GM12891 (cell line): ENCODE measurements around the gene DACH1.

Experiments
- DNase-seq: peaks from one replicate; pipeline ENCODE4 v3.0.0; 2011; ENCODE audit warnings: low spot score; ENCODE audit not compliant: insufficient read length
- FAIRE-seq: peaks from 2 replicates; lab custom pipeline; 2011; peaks lifted over from hg19 to GRCh38; lab: Jason Lieb, UNC
- PAX5 ChIP-seq: IDR thresholded peaks from 2 replicates; pipeline ENCODE4 v1.6.1; 2011; ENCODE audit warnings: low read length, moderate library complexity, mild to moderate bottlenecking; ENCODE audit not compliant: insufficient read depth, severe bottlenecking
- POLR2A ChIP-seq: IDR thresholded peaks from 2 replicates; pipeline ENCODE4 v1.6.1; 2011; ENCODE audit warnings: low read depth, low read length, control low read depth
- POLR2AphosphoS5 ChIP-seq: IDR thresholded peaks from 2 replicates; pipeline ENCODE4 v1.6.1; 2011; ENCODE audit warnings: low read depth, low read length, control low read depth
- POU2F2 ChIP-seq: IDR thresholded peaks from 2 replicates; pipeline ENCODE4 v1.6.1; 2011; ENCODE audit warnings: low read depth, mild to moderate bottlenecking, control low read depth, low read length, moderate library complexity
- SPI1 ChIP-seq: IDR thresholded peaks from 2 replicates; pipeline ENCODE4 v1.6.1; 2011; ENCODE audit warnings: low read depth, low read length, control low read depth
- TAF1 ChIP-seq: IDR thresholded peaks from 2 replicates; pipeline ENCODE4 v1.6.1; 2011; ENCODE audit warnings: low read depth, low read length, control low read depth

DACH1 gene

GRCh38 chr13:71879129-71879535 is 12.1 kb upstream of the DACH1 start:
- DNase-seq = no peak
- no peak for TF ChIP-seq PAX5
- TF ChIP-seq POLR2AphosphoS5 = no peak
- no peak for TF ChIP-seq TAF1
- no peak for TF ChIP-seq SPI1
- TF ChIP-seq POU2F2 = no peak
- no peak for TF ChIP-seq POLR2A
- peak; percentile 76 for FAIRE-seq

DNA sequence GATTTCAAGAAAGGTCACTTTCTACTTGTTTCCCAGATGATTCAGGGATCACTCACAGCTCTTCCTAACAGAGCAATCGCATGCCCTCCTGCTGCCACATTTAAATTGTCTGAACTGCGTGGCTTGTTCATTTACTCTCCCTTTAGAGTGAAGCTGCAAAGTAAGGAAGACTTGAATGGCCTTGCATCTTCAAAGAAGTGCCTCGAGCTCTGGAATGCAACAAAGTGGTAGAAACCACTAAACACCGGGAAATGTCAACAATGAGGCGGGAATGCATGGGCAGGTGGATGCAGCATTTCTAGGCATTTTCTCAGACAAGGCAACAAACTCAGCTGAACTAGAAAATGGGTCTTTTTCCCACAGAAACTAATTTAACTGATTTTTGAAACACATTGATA is 10.3 kb upstream of the DACH1 start:
- DNase-seq (no peak), FAIRE-seq (peak; percentile 5)
- no peak for TF ChIP-seq SPI1
- TF ChIP-seq PAX5 = no peak
- TF ChIP-seq TAF1 = no peak
- TF ChIP-seq POLR2AphosphoS5 = no peak
- no peak for TF ChIP-seq POU2F2
- no peak for TF ChIP-seq POLR2A

DNA sequence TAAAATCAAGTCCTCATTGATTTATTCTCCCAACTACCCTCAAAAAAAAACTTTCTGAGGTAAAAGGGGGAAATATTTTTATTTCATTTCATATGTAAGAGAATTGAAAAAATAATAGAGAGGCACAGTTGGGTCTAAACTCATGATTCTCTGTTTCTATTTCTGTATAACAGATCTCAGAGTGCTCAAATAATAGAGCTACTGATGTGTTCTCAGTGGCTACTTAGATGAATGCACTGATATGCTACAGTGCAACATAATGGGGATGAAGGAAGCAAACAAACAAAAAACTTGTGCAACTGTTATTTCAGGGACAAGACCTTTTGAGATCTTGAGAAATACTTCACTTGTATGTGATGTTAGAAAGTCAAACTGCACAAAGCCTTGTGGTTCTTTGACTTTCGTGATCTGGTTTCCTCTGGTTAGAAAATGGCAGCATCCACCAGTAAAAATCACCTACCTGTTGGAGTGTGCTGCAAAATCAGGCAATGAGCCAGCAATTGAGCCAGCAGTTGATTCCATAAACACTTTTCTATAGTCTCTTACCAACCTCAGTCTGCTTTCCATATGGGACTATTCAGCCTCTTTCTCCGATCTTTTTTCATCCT is 9.7 kb upstream of the DACH1 start:
- FAIRE-seq = peak; percentile 26
- no peak for TF ChIP-seq TAF1
- no peak for DNase-seq

DNA sequence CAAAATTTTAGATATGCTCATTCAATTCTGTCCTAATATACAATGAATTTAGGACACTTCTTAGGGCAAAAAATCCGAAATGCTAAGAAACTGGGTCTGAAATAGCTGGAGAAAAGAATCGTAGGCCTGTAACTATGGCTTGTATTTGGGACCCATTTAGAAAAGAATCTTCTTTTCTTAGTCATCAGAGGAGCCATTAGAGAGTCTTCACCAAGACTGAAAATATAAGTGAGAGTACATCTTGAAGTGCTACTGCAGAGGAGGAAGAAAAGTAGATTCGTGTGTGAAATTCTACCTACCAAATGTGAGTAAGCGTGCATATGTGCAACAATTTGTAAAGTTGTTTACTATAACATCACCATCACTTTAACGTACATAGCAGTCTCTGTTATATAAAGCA is 8.8 kb upstream of the DACH1 start:
- no peak for TF ChIP-seq TAF1
- no peak for TF ChIP-seq PAX5
- no peak for TF ChIP-seq POU2F2
- TF ChIP-seq POLR2A = no peak
- no peak for TF ChIP-seq SPI1
- TF ChIP-seq POLR2AphosphoS5 = no peak
- DNase-seq = no peak
- no peak for FAIRE-seq

GRCh38 chr13:71874458-71874857 is 7.5 kb upstream of the DACH1 start:
- DNase-seq = no peak
- TF ChIP-seq SPI1 = no peak
- TF ChIP-seq POLR2A = no peak
- TF ChIP-seq TAF1 = no peak
- no peak for TF ChIP-seq POU2F2
- TF ChIP-seq POLR2AphosphoS5 = no peak
- no peak for TF ChIP-seq PAX5
- no peak for FAIRE-seq

GRCh38 chr13:71873418-71874247 is 6.6 kb upstream of the DACH1 start:
- DNase-seq (no peak), FAIRE-seq (no peak)
- TF ChIP-seq POU2F2 (no peak), POLR2AphosphoS5 (no peak), PAX5 (no peak), SPI1 (no peak), POLR2A (no peak), TAF1 (no peak)

- DNase-seq (no peak), FAIRE-seq (no peak)
- TF ChIP-seq PAX5 (no peak), POU2F2 (no peak), SPI1 (no peak), POLR2AphosphoS5 (no peak), POLR2A (no peak), TAF1 (no peak)
Observed at GRCh38 chr13:71871844-71872243, 4.8 kb upstream of the DACH1 start.

DNA sequence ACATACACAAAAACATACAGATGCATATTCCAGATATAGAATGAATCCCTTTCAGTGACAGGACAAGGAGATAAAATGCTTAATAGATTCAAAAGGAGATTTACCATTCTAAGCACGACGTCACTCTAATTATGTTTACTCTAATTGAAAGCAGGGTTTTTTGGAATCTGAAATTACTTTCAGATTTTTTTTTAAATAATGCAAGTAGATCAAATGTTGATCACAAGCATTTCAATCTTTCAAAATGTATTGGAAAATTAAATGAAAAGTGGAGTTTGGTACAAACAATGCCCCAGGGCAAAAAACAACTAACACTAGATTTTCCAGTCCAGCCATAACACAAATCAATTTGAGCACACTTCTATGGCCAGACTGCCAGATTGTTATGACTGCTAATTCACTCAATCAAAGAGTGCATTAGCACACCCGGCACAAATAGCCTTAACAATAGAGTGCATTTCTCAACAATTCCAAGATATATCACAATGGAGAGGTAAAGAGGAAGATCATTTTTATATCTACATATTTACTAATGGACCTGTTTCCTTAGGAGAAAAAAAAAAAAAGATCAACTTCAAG is 4.3 kb upstream of the DACH1 start:
- no peak for TF ChIP-seq TAF1
- no peak for TF ChIP-seq POLR2AphosphoS5
- TF ChIP-seq POU2F2 = no peak
- no peak for TF ChIP-seq POLR2A
- TF ChIP-seq PAX5 = no peak
- no peak for TF ChIP-seq SPI1
- DNase-seq (no peak), FAIRE-seq (no peak)

DNA sequence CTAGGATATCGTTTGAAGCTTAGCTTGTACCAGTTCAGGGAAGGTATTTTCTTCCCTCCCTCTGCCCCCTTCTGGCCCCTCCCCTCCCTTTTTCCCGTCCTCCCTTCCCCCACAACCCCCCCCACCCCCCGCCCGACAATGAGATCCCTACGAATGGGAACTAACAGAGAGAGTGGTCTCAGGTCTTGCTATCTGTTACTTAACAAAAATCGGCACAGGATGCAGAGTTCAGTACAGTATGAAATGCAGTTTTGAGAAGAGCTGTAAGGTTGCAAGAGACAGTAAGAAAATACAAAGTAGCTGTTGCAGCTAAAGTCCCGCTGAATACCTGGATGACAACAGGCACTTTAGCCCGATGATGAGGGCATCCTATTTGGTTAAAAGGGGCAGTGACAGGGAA is 3.1 kb upstream of the DACH1 start:
- no peak for FAIRE-seq
- TF ChIP-seq SPI1 (no peak), TAF1 (no peak), POLR2A (no peak), POU2F2 (no peak), POLR2AphosphoS5 (no peak), PAX5 (no peak)
- DNase-seq = no peak

DNA sequence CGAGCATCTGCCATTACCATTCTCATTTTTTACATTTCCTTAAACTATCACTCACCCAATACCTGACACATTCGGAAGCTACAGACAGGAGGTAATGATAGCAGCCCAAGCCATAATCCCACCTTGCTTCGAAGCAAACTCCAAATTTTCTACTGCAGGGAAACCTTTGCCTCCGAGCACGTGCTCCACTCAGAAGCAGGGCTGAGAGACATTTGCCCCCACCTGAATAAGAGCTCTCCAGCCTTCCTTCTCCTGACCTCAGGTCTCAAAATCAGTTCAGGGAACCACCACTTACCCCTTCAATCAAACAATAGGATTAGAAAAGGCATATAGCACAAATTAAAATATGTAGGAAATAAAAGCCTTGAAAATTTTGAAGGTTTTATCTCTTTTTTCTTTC is 2.3 kb upstream of the DACH1 start:
- no peak for FAIRE-seq
- no peak for DNase-seq
- TF ChIP-seq POLR2A = no peak
